Measurements from ENCODE around the gene EVA1A.

DNA sequence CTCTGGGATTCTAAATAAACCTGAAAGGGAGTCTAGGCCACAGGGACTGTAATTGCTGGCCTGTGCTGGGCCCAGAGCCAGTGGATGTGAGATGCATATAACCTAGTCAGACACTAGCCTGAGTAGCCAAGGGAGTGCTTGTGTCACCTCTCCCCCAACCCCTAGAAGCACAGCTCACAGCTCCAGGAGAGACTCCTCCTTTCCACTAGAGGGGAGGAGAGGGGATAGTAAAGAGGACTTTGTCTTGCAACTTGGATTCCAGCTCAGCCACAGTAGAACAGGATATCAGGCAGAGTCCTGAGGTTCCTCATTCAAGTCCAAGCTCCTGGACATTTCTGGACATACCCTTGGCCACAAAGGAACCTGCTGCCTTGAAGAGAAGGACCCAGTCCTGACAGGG lies 18.4 kb upstream of the EVA1A start:
- TF ChIP-seq, protein P1, sequence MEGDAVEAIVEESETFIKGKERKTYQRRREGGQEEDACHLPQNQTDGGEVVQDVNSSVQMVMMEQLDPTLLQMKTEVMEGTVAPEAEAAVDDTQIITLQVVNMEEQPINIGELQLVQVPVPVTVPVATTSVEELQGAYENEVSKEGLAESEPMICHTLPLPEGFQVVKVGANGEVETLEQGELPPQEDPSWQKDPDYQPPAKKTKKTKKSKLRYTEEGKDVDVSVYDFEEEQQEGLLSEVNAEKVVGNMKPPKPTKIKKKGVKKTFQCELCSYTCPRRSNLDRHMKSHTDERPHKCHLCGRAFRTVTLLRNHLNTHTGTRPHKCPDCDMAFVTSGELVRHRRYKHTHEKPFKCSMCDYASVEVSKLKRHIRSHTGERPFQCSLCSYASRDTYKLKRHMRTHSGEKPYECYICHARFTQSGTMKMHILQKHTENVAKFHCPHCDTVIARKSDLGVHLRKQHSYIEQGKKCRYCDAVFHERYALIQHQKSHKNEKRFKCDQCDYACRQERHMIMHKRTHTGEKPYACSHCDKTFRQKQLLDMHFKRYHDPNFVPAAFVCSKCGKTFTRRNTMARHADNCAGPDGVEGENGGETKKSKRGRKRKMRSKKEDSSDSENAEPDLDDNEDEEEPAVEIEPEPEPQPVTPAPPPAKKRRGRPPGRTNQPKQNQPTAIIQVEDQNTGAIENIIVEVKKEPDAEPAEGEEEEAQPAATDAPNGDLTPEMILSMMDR (conservative IDR thresholded peaks at IDR 0.05; ENCODE audit: low read length): no peak
- TF ChIP-seq EZH2phosphoT487 (IDR thresholded peaks at IDR 0.05; ENCODE audit: borderline replicate concordance, low read depth, low read length): no peak
